GM21447 (cell line): ENCODE measurements around the gene RUSC2.
"Not testable (repeated sequence)": the region's sequence is repeated elsewhere in the genome, so short reads cannot be mapped to it uniquely, and the experiment has no call there.

Experiments used
- ATAC-seq: cut with Tn5 transposase; IDR thresholded peaks from one replicate; pipeline ENCODE4 v1.9.1; 2021; ENCODE audit not compliant: unreplicated experiment

Gene RUSC2

GRCh38 chr9:35489313-35490154 is at the start of gene RUSC2:
Gene RUSC2 (plus strand): TSS chr9:35490111. CDS start chr9:35546522, 56,411 bp downstream.
- no peak for ATAC-seq

- no peak for ATAC-seq
These were observed 43.9 kb upstream of the RUSC2 start for GRCh38 chr9:35446012-35446411.

- no peak for ATAC-seq
These were observed 41.4 kb upstream of the RUSC2 start for GRCh38 chr9:35448496-35448895.

- no peak for ATAC-seq
These were observed 37.4 kb upstream of the RUSC2 start for GRCh38 chr9:35452481-35452880.

GRCh38 chr9:35453786-35454185 is 36.1 kb upstream of the RUSC2 start:
- ATAC-seq = no peak

- no peak for ATAC-seq
These were observed 25.5 kb upstream of the RUSC2 start for GRCh38 chr9:35464141-35465025.

- no peak for ATAC-seq
These were observed 19.6 kb upstream of the RUSC2 start for GRCh38 chr9:35470340-35470739.

- ATAC-seq = no peak
These were observed 19.0 kb upstream of the RUSC2 start for GRCh38 chr9:35470894-35471293.

- no peak for ATAC-seq
These were observed 13.3 kb upstream of the RUSC2 start for GRCh38 chr9:35476596-35476995.

GRCh38 chr9:35477211-35477855 is 12.6 kb upstream of the RUSC2 start:
- ATAC-seq = not testable (repeated sequence)

- ATAC-seq = no peak
These were observed 11.0 kb upstream of the RUSC2 start for GRCh38 chr9:35478871-35479270.

- ATAC-seq = no peak
These were observed 8.4 kb upstream of the RUSC2 start for GRCh38 chr9:35481347-35481975.

GRCh38 chr9:35482071-35482470 is 7.8 kb upstream of the RUSC2 start:
- no peak for ATAC-seq

- no peak for ATAC-seq
These were observed 5.5 kb upstream of the RUSC2 start for GRCh38 chr9:35484406-35484805.

GRCh38 chr9:35487081-35487480 is 2.8 kb upstream of the RUSC2 start:
- no peak for ATAC-seq

GRCh38 chr9:35488021-35488420 is 1.9 kb upstream of the RUSC2 start:
- ATAC-seq = no peak

GRCh38 chr9:35488566-35489312 is 1.2 kb upstream of the RUSC2 start:
- no peak for ATAC-seq

GRCh38 chr9:35490155-35490909 is 421 bp downstream of the RUSC2 start:
- ATAC-seq = no peak

- no peak for ATAC-seq
These were observed 1.1 kb downstream of the RUSC2 start for GRCh38 chr9:35490910-35491465.
